ENCODE measurements around the gene NACA2.

NACA2 gene

DNA sequence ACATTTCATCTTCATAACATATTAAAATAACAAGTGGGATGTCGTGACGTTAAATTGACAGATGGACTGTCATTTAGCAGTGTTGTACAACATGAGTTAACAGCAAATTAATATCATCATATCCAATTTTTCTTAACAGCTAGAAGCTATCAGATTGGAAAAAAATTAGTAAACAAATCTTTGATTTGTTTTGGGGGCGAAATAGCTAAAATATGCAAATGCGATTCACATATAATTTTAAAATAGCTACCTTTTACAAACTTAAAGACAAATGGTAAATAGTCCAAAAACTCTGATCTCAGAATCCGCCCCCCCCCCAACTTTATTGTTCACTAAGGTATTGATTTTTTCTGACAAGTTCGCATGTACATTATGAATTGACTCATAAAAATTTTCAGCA lies 20.3 kb upstream of the NACA2 start:
- H3K36me3 ChIP-seq (ENCODE audit: insufficient read depth, low read length) = no peaks in the 10 kb centered on the region
- H3K4me2 ChIP-seq (ENCODE audit: low read length) = no peak overlapping the region
- no peak overlapping the region for H3K27ac ChIP-seq (ENCODE audit: low read depth, low read length, poor library complexity, severe bottlenecking)
- H2AFZ ChIP-seq (ENCODE audit: low read length) = no peak overlapping the region
- no peak overlapping the region for H3K9ac ChIP-seq (ENCODE audit: low read length)
- H3K79me2 ChIP-seq (ENCODE audit: insufficient read depth, low read length) = no peaks in the 10 kb centered on the region
- no peaks in the 10 kb centered on the region for H3K9me2 ChIP-seq (ENCODE audit: low read depth, low read length)
- H3F3A ChIP-seq (ENCODE audit: insufficient read depth, low read length) = no peaks in the 10 kb centered on the region
- no peak overlapping the region for H3K4me3 ChIP-seq (ENCODE audit: low read depth, low read length, poor library complexity, severe bottlenecking)
- H3K27me3 ChIP-seq (ENCODE audit: insufficient read depth, low read length) = no peaks in the 10 kb centered on the region
- H3K4me1 ChIP-seq (ENCODE audit: insufficient read depth, low read length, severe bottlenecking) = peaks cover 4% of the 10 kb centered on the region
- TF ChIP-seq, protein P1, sequence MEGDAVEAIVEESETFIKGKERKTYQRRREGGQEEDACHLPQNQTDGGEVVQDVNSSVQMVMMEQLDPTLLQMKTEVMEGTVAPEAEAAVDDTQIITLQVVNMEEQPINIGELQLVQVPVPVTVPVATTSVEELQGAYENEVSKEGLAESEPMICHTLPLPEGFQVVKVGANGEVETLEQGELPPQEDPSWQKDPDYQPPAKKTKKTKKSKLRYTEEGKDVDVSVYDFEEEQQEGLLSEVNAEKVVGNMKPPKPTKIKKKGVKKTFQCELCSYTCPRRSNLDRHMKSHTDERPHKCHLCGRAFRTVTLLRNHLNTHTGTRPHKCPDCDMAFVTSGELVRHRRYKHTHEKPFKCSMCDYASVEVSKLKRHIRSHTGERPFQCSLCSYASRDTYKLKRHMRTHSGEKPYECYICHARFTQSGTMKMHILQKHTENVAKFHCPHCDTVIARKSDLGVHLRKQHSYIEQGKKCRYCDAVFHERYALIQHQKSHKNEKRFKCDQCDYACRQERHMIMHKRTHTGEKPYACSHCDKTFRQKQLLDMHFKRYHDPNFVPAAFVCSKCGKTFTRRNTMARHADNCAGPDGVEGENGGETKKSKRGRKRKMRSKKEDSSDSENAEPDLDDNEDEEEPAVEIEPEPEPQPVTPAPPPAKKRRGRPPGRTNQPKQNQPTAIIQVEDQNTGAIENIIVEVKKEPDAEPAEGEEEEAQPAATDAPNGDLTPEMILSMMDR (IDR thresholded peaks at IDR 0.05; ENCODE audit: low read length) = no peak
- no peak for TF ChIP-seq EZH2 (IDR thresholded peaks at IDR 0.05; ENCODE audit: borderline replicate concordance, low read length)
- H3K9me3 ChIP-seq (ENCODE audit: low read length) = no peaks in the 10 kb centered on the region
- H4K20me1 ChIP-seq (ENCODE audit: insufficient read depth, low read length) = no peaks in the 10 kb centered on the region

DNA sequence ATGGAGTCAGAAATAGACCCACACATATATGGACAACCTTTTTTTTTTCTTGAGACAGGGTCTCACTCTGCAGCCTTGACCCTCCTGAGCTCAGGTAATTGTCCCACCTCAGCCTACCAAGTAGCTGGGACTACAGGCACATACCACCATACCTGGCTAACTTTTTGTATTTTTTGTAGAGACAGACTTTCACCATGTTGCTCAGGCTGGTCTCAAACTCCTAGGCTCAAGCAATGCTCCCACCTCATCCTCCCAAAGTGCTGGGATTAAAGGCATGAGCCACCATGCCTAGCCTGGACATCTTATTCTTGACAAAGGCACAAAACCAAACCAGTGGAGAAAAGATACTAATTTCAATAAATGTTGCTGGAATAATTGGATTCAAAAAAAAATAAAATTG lies 14.7 kb upstream of the NACA2 start:
- H3K4me3 ChIP-seq (ENCODE audit: low read depth, low read length, poor library complexity, severe bottlenecking) = no peak overlapping the region
- TF ChIP-seq, protein P1 (IDR thresholded peaks at IDR 0.05; ENCODE audit: low read length) = no peak
- no peak for TF ChIP-seq EZH2 (IDR thresholded peaks at IDR 0.05; ENCODE audit: borderline replicate concordance, low read length)
- no peaks in the 10 kb centered on the region for H3K36me3 ChIP-seq (ENCODE audit: insufficient read depth, low read length)
- H3K4me2 ChIP-seq (ENCODE audit: low read length) = no peak overlapping the region
- H3K79me2 ChIP-seq (ENCODE audit: insufficient read depth, low read length) = no peaks in the 10 kb centered on the region
- no peak overlapping the region for H3K9ac ChIP-seq (ENCODE audit: low read length)
- no peak overlapping the region for H2AFZ ChIP-seq (ENCODE audit: low read length)
- no peaks in the 10 kb centered on the region for H3K27me3 ChIP-seq (ENCODE audit: insufficient read depth, low read length)
- no peaks in the 10 kb centered on the region for H3F3A ChIP-seq (ENCODE audit: insufficient read depth, low read length)
- H3K9me2 ChIP-seq (ENCODE audit: low read depth, low read length) = no peaks in the 10 kb centered on the region
- no peaks in the 10 kb centered on the region for H3K4me1 ChIP-seq (ENCODE audit: insufficient read depth, low read length, severe bottlenecking)
- no peaks in the 10 kb centered on the region for H3K9me3 ChIP-seq (ENCODE audit: low read length)
- no peak overlapping the region for H3K27ac ChIP-seq (ENCODE audit: low read depth, low read length, poor library complexity, severe bottlenecking)
- H4K20me1 ChIP-seq (ENCODE audit: insufficient read depth, low read length) = no peaks in the 10 kb centered on the region

DNA sequence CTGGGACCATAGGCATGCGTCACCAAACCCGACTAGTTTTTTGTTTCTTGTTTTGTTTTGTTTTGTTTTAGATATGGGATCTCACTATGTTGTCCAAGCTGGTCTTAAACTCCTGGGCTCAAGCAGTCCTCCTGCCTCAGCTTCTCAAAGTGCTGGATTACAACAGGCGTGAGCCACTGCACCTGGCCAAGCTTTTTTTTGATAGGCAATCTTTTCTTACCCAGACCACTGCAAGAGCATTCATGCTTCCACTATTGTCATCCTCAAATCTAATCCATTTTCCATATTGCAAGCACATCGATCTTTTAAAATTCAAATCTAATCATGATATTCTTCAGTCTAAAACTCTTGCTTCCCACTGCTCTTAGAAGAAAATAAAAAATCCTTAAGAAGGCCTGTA lies 10.3 kb upstream of the NACA2 start:
- Histone ChIP-seq H3K79me2 (ENCODE audit: insufficient read depth, low read length) (no peaks in the 10 kb centered on the region), H3K9ac (ENCODE audit: low read length) (no peak overlapping the region), H3K9me3 (ENCODE audit: low read length) (no peaks in the 10 kb centered on the region), H3K27me3 (ENCODE audit: insufficient read depth, low read length) (no peaks in the 10 kb centered on the region), H3K4me2 (ENCODE audit: low read length) (no peak overlapping the region), H2AFZ (ENCODE audit: low read length) (no peak overlapping the region), H3K36me3 (ENCODE audit: insufficient read depth, low read length) (no peaks in the 10 kb centered on the region), H3K4me3 (ENCODE audit: low read depth, low read length, poor library complexity, severe bottlenecking) (no peak overlapping the region), H3K27ac (ENCODE audit: low read depth, low read length, poor library complexity, severe bottlenecking) (no peak overlapping the region), H3K4me1 (ENCODE audit: insufficient read depth, low read length, severe bottlenecking) (no peaks in the 10 kb centered on the region), H3K9me2 (ENCODE audit: low read depth, low read length) (no peaks in the 10 kb centered on the region), H3F3A (ENCODE audit: insufficient read depth, low read length) (no peaks in the 10 kb centered on the region), H4K20me1 (ENCODE audit: insufficient read depth, low read length) (no peaks in the 10 kb centered on the region)
- no peak for TF ChIP-seq EZH2 (IDR thresholded peaks at IDR 0.05; ENCODE audit: borderline replicate concordance, low read length)
- TF ChIP-seq, protein P1 (IDR thresholded peaks at IDR 0.05; ENCODE audit: low read length) = no peak

All from OCI-LY1 (cell line).